DMS153 treated with DMSO at 0.1 percent for 48 hours (cell line): ENCODE measurements around the gene TFAP2D.

ENCODE experiments used
- DNase-seq: peaks from one replicate; lab custom pipeline; 2025; ENCODE audit not compliant: unreplicated experiment; lab: John Stamatoyannopoulos, UW

TFAP2D gene

DNA sequence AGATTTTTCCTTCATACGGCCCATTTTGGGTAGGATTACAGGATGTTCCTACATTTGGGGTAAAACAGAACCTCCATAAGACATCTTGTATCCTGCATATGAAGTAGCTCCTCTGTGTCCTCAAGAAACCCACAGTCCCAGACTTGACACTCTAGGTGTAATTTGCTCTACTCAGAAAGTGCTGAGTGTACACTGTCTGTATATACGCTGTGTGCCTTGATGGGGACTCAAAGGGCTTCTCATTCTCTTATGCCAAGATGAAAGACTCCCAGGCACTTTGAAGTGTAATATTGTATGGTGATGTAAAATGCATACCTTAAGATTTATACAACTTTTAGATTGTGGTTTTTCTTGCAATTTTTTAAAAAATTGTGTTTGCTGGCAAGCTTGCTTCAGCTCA, 5.2 kb downstream of the TFAP2D start:
- DNase-seq, result no peak

GRCh38 chr6:50720623-50721022, 7.3 kb downstream of the TFAP2D start:
- DNase-seq, result no peak

DNA sequence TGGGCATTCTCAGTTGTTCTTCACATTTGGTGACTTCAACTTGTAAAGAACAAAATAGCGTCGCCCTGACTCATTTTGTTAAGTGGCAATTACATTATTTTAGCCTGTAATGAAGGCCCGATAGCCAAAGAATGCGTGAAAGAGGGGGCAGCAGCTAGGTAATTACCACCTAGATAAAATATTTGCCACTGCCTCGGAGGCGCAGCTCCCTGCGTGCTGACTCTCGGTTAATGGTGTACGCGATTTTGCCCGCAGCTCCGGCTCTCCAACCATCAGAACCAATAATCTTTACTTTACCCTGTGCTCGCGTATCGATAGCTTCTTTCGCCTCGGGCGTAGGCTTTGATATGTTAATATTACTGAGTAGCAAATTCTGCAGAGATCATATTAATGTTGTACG, 8.7 kb downstream of the TFAP2D start:
- no peak for DNase-seq

GRCh38 chr6:50722829-50723554, 9.7 kb downstream of the TFAP2D start:
- DNase-seq, result no peak

- DNase-seq, result peak; percentile 10
Measured at GRCh38 chr6:50724381-50725124, 11.2 kb downstream of the TFAP2D start.

GRCh38 chr6:50734488-50734887, 21.2 kb downstream of the TFAP2D start:
- DNase-seq, result no peak

DNA sequence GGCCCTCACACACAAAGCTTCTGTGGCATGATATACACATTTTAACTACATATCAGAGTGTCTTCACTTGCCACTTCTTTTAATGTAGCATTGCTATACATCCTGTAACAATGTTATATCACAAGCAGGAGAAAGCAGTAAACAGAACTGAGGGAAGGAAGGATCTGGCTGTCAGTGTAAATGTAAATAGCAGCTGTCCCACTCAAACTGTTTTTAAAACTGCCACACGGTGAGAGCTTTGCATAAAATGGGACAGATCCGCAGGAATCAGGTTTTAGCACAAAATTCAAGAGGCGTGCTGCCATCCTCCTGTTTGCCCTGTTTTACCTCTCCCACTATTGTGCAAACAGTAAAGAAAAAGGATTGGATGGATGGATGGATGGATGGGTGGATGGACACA, 28.8 kb downstream of the TFAP2D start:
- DNase-seq, result no peak

DNA sequence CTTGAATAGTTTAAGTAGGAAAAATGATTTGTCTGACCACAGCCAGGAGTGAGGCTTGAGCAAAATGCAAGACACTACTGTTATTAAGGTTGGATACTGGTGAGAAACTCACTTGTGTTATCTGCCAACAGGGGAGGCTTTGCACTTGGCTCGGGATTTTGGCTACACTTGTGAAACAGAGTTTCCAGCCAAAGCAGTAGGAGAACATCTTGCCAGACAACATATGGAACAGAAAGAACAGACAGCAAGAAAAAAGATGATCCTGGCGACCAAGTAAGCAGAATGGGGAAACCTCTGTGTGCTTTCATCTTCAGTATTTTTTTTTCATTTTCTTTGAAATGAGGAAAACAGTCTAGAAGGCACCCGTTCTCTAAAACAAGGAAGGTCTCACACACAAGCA, 31.6 kb downstream of the TFAP2D start:
- no peak for DNase-seq

- DNase-seq, result no peak
Measured at GRCh38 chr6:50762798-50763197, 49.5 kb downstream of the TFAP2D start.

GRCh38 chr6:50778696-50779095, 65.4 kb downstream of the TFAP2D start:
- no peak for DNase-seq

- no peak for DNase-seq
Measured at GRCh38 chr6:50780382-50780781, 67.1 kb downstream of the TFAP2D start.

GRCh38 chr6:50785921-50786320, 72.6 kb downstream of the TFAP2D start:
- no peak for DNase-seq

GRCh38 chr6:50791900-50792508, 78.7 kb downstream of the TFAP2D start:
- peak; percentile 34 for DNase-seq

- DNase-seq, result no peak
Measured at GRCh38 chr6:50792771-50793170, 79.4 kb downstream of the TFAP2D start.

DNA sequence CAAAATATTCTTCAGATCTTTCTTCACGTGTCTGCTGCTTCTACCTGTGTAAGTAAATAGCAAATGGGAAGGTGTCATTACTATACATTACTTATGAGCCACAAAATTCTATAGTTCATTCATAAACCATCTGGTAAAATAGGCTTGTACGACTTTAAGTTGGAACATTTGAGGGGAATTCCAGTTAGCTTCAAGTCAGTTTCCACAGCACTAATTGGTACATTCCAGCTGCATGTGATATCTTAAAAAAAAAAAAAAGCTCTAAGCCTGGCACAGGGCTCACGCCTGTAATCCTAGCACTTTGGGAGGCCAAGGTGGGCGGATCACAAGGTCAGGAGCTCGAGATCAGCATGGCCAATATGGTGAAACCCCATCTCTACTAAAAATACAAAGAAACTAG, 82.2 kb downstream of the TFAP2D start:
- no peak for DNase-seq

DNA sequence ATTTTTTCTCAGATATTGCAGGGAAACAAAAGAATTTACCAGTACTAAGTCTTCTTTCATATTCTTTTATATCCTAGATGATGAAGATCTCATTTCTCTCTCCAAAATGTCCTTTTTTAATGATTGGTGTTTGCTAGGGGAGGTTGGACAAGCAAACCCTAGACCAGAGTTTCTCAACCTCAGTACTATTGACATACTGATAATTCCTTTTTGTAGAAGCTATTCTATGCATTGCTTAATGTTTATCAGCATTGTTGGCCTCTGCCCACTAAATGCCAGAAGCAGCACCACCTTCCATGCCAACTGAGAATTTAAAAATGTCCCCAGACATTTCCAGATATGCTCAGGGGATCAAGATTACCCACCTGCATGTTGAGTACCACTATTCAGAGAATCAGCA, 91.0 kb downstream of the TFAP2D start:
- no peak for DNase-seq

GRCh38 chr6:50807035-50807434, 93.7 kb downstream of the TFAP2D start:
- no peak for DNase-seq

GRCh38 chr6:50815436-50816114, 102.2 kb downstream of the TFAP2D start:
- DNase-seq, result peak; percentile 69

DNA sequence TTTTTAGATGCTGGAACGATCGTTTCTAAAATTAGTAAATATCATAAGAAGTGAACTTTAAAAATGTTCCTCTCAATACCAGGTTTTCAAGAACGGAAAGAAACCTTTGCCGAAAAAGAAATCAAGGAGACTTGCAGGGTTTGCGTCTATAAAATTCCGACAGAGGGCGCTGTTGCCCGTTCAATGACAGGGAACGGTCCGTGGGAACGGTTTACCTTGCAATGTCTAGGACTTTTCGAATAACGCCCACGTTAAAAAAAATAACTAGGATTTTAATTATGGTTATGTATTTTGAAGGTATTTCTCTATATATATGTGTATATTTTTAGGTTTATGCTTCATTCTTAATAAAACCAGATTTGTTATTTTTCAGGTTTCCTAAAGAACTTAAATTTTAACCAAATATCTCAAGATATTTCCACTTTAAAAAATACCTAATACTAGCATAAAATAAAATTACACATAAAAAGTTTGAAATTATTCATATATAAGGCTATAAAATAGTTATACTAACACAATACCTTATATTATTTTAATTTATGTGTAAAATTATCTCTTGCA, 102.9 kb downstream of the TFAP2D start:
- peak; percentile 69 for DNase-seq

DNA sequence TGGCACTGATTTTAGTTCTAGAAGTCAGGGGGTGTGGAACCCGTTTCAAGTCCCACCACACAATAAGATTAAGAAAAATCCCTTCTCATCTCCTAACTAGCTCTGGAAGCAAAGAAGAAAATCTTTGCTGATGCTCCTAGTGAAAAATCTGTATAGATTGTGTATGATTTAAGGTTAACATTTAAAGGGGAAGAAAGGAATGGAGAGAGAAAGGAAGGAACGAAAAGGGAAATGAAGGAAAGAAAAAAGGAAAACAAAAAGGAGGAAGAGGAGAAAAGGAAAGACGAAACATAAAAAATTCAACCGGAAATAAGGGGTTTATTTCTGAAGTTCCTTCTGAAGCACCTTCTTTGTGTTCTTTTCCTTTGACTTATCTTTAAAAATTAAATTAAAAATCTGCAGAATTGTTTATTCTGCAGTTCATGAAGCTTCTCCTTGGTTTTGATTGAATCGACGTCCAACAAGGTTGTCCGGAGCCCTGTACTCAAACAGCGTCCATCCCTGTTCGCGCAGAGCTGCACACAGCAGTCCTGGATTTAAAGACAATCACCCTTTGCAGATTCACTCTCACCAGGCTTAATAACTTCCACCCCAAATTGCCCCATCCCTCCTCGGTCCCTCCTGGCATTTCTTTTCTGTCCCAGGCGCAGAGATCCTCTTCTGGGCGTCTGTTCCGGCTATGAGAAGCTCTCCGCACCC, 103.8 kb downstream of the TFAP2D start:
- no peak for DNase-seq

- DNase-seq, result no peak
Measured at GRCh38 chr6:50817646-50817950, 104.3 kb downstream of the TFAP2D start.
